Activated CD8-positive, alpha-beta memory T cell treated with anti-CD3 and anti-CD28 coated beads for 36 hours (primary cell): ENCODE data around the gene TTC9. TPM values are rescaled to one million over a fixed set of nuclear protein-coding genes. Genes with fewer than 3 reads are reported as not detected.
"Not testable (repeated sequence)": the region's sequence is repeated elsewhere in the genome, so short reads cannot be mapped to it uniquely, and the experiment has no call there.

Experiments
- CTCF ChIA-PET: fragments of 350-600 bp; sonication (Branson Sonifier 250); formaldehyde crosslinking; loops from one replicate; lab custom pipeline; 2021; ENCODE audit warnings: antibody characterized with exemption; lab: Charles Lee
- POLR2A ChIA-PET: fragments of 350-600 bp; sonication (Branson Sonifier 250); formaldehyde crosslinking; loops from one replicate; lab custom pipeline; 2021; ENCODE audit warnings: antibody characterized with exemption; lab: Charles Lee
- total RNA-seq, 2 experiments: library from RNA; stranded (reverse); gene quantifications; one replicate each; pipeline ENCODE4 v1.2.3, GENCODE V29; 2021

Gene TTC9
- total RNA-seq, 2 experiments from 2014 or later, result 5.6 to 5.7 TPM

GRCh38 chr14:70703621-70704168 is 62.0 kb downstream of the TTC9 start:
- CTCF ChIA-PET, result not testable (repeated sequence)

GRCh38 chr14:70704960-70705359 is 63.2 kb downstream of the TTC9 start:
- ChIA-PET CTCF (no interaction called here), POLR2A (no interaction called here)

More at GRCh38 chr14:70703621-70704168, 62.0 kb downstream of the TTC9 start:
- POLR2A ChIA-PET, result not testable (repeated sequence)

- ChIA-PET POLR2A (no interaction called here), CTCF (no interaction called here)
Measured at GRCh38 chr14:70706177-70706576, 64.5 kb downstream of the TTC9 start.

GRCh38 chr14:70707138-70708038 is 65.7 kb downstream of the TTC9 start:
- CTCF ChIA-PET, result interaction anchor here (1.0 kb wide), 1 partner anchor 84 kb away, joined by 3 read pairs; no protein-coding TSS in a partner anchor
- POLR2A ChIA-PET, result no interaction called here

- POLR2A ChIA-PET, result no interaction called here
Measured at GRCh38 chr14:70708717-70709570, 67.2 kb downstream of the TTC9 start.

GRCh38 chr14:70709726-70710382 is 68.1 kb downstream of the TTC9 start:
- ChIA-PET POLR2A (no interaction called here), CTCF (no interaction called here)

More at GRCh38 chr14:70708717-70709570, 67.2 kb downstream of the TTC9 start:
- CTCF ChIA-PET, result interaction anchor here (1.0 kb wide), 1 partner anchor 86 kb away, joined by 3 read pairs; no protein-coding TSS in a partner anchor

- CTCF ChIA-PET, result no interaction called here
- POLR2A ChIA-PET, result no interaction called here
Measured at GRCh38 chr14:70711451-70711850, 69.7 kb downstream of the TTC9 start.

GRCh38 chr14:70713096-70713495 is 71.4 kb downstream of the TTC9 start:
- ChIA-PET CTCF (interaction anchor here (0.6 to 1.8 kb wide), 5 partner anchors 72 to 111 kb away, joined by 3 to 5 read pairs (median 4); partner anchors contain the start of genes MAP3K9 and TTC9), POLR2A (interaction anchor here (0.7 kb wide), 1 partner anchor 70 kb away, joined by 3 read pairs; no protein-coding TSS in a partner anchor)

- CTCF ChIA-PET, result interaction anchor here (0.6 to 1.8 kb wide), 6 partner anchors 72 to 265 kb away, joined by 3 to 5 read pairs (median 4); partner anchors contain the start of genes MAP3K9 and TTC9
- POLR2A ChIA-PET, result interaction anchor here (0.7 kb wide), 1 partner anchor 71 kb away, joined by 3 read pairs; no protein-coding TSS in a partner anchor
Measured at GRCh38 chr14:70713511-70713916, 71.8 kb downstream of the TTC9 start.

- POLR2A ChIA-PET, result interaction anchor here (0.7 kb wide), 1 partner anchor 71 kb away, joined by 3 read pairs; no protein-coding TSS in a partner anchor
- CTCF ChIA-PET, result interaction anchor here (0.7 to 1.8 kb wide), 5 partner anchors 73 to 264 kb away, joined by 4 to 5 read pairs (median 4); partner anchors contain the start of gene TTC9
Measured at GRCh38 chr14:70714055-70714550, 72.4 kb downstream of the TTC9 start.

GRCh38 chr14:70716483-70716882 is 74.8 kb downstream of the TTC9 start:
- POLR2A ChIA-PET, result no interaction called here
- CTCF ChIA-PET, result no interaction called here

- ChIA-PET POLR2A (no interaction called here), CTCF (no interaction called here)
Measured at GRCh38 chr14:70716958-70717357, 75.2 kb downstream of the TTC9 start.

- POLR2A ChIA-PET, result no interaction called here
- CTCF ChIA-PET, result no interaction called here
Measured at GRCh38 chr14:70718383-70719118, 76.8 kb downstream of the TTC9 start.

GRCh38 chr14:70721542-70721941 is 79.8 kb downstream of the TTC9 start:
- POLR2A ChIA-PET, result no interaction called here
- CTCF ChIA-PET, result no interaction called here

- ChIA-PET POLR2A (interaction anchor here (0.5 kb wide), 1 partner anchor 201 kb away, joined by 4 read pairs; no protein-coding TSS in a partner anchor), CTCF (no interaction called here)
Measured at GRCh38 chr14:70722418-70722817, 80.7 kb downstream of the TTC9 start.

GRCh38 chr14:70723276-70723675 is 81.6 kb downstream of the TTC9 start:
- POLR2A ChIA-PET, result no interaction called here
- CTCF ChIA-PET, result interaction anchor here (1.1 kb wide), 1 partner anchor 22 kb away, joined by 3 read pairs; no protein-coding TSS in a partner anchor

GRCh38 chr14:70724110-70724509 is 82.4 kb downstream of the TTC9 start:
- POLR2A ChIA-PET, result no interaction called here
- CTCF ChIA-PET, result no interaction called here

GRCh38 chr14:70724944-70725343 is 83.2 kb downstream of the TTC9 start:
- POLR2A ChIA-PET, result no interaction called here
- CTCF ChIA-PET, result no interaction called here
